ENCODE data around the gene PPP1R26.

Gene PPP1R26

DNA sequence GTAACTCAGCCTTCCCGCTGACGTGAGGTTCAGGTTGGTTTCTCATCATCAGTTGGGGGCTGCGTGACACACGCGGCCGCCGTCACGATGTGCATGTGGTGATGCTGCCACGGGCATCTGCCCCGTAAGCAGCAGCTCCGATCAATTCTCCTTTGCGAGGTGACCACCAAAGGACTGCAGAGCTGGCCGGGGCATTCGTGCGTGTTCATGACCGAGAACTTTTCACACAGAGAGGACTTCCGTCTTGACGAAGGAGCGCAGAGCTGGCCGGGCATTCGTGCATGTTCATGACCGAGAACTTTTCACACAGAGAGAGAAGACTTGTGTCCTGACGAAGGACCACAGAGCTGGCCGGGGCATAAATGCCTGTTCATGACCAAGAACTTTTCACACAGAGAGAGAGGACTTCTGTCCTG is 37.8 kb downstream of the PPP1R26 start:
- TF ChIP-seq, protein P1, sequence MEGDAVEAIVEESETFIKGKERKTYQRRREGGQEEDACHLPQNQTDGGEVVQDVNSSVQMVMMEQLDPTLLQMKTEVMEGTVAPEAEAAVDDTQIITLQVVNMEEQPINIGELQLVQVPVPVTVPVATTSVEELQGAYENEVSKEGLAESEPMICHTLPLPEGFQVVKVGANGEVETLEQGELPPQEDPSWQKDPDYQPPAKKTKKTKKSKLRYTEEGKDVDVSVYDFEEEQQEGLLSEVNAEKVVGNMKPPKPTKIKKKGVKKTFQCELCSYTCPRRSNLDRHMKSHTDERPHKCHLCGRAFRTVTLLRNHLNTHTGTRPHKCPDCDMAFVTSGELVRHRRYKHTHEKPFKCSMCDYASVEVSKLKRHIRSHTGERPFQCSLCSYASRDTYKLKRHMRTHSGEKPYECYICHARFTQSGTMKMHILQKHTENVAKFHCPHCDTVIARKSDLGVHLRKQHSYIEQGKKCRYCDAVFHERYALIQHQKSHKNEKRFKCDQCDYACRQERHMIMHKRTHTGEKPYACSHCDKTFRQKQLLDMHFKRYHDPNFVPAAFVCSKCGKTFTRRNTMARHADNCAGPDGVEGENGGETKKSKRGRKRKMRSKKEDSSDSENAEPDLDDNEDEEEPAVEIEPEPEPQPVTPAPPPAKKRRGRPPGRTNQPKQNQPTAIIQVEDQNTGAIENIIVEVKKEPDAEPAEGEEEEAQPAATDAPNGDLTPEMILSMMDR (conservative IDR thresholded peaks at IDR 0.05; ENCODE audit: low read length) = no peak
- no peak overlapping the region for H3K4me3 ChIP-seq (ENCODE audit: low read length)
- no peak for DNase-seq (ENCODE audit: low read depth)

DNA sequence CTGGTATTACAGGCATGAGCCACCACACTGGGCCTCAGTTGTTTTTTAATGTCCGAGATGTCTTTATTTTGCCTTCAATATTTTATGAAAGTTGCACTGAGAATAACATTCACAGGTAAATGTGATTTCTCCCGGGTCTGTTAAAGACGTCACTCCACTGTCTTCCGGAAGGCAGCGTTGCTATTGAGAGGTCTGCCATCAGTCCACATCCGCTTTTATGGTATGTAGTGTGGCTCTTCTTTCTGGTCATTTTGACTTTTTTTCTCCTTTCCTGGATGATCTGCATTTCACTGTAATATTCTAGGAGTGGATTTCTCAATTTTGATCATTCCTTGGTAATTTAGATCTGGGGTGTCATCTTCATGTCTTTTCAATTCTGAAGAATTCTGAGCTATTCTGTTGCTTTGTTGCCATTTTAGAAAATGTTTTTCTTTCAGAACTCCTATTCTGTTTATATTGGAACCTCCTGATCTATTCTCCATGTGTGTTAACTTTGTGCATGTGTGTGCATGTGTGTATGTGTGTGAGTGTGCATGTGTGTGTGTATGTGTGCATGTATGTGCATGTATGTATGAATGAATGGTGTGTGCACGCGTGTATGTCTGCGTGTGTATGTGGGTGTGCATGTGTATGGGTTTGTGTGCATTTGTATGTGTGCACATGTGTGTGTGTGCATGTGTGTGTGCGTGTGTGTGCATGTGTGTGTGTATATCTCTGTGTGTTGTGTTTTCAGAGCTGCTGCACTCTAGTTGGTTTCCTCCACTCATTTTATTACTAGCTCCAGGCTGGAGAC is 39.8 kb downstream of the PPP1R26 start:
- no peak for DNase-seq (ENCODE audit: low read depth)
- TF ChIP-seq, protein P1 (conservative IDR thresholded peaks at IDR 0.05; ENCODE audit: low read length) = no peak

GRCh38 chr9:135520916-135521607 is 41.5 kb downstream of the PPP1R26 start, which contains the start of gene LCN1:
Gene LCN1 (plus strand): TSS chr9:135521440. CDS start chr9:135521498, 58 bp downstream.
- no peak within 1 kb of the TSS for H3K4me3 ChIP-seq (ENCODE audit: low read length)
- DNase-seq (ENCODE audit: low read depth) = no peak
- TF ChIP-seq, protein P1 (conservative IDR thresholded peaks at IDR 0.05; ENCODE audit: low read length) = no peak

More for the DNA sequence above, 39.8 kb downstream of the PPP1R26 start:
- no peak overlapping the region for H3K4me3 ChIP-seq (ENCODE audit: low read length)

- H3K4me3 ChIP-seq (ENCODE audit: low read length) = no peak overlapping the region
- TF ChIP-seq, protein P1 (conservative IDR thresholded peaks at IDR 0.05; ENCODE audit: low read length) = no peak
- no peak for DNase-seq (ENCODE audit: low read depth)
Observed at GRCh38 chr9:135521608-135522095, 42.1 kb downstream of the PPP1R26 start.

DNA sequence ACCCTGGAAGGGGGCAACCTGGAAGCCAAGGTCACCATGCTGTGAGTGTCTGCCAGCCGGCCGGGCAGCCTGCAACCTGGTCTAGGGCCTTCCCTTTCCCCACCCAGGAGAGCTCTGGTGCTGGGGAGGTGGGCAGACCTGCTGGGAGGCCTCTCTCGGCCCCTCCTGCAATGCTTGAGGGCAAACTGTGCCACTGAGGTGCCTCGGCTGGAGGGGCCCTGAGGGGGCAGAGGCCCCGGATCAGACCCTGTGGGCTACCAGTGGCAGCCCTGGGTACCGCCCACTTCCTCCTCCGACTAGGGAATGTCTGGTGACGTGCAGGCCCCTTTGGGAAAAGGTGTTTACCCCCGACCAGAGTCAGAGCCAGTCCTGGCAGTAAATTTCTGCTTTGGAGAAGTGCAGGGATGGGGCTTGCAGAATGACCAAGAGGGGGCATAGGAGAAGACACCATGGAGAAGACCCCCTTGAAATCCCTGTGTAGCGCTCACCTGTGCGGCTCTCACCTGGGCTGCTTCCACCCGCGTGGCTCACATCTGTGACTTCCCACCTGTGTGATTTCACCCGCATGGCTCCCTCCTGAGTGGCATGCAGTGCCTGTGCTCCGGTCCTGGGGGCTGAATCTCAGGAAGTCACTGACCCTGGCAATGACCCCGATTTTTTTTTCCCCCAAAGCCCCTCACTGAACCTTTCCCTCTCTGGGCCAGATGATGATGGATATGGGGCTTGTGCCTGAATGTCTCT is 42.7 kb downstream of the PPP1R26 start:
- TF ChIP-seq, protein P1 (conservative IDR thresholded peaks at IDR 0.05; ENCODE audit: low read length) = no peak
- H3K4me3 ChIP-seq (ENCODE audit: low read length) = no peak overlapping the region
- no peak for DNase-seq (ENCODE audit: low read depth)

DNA sequence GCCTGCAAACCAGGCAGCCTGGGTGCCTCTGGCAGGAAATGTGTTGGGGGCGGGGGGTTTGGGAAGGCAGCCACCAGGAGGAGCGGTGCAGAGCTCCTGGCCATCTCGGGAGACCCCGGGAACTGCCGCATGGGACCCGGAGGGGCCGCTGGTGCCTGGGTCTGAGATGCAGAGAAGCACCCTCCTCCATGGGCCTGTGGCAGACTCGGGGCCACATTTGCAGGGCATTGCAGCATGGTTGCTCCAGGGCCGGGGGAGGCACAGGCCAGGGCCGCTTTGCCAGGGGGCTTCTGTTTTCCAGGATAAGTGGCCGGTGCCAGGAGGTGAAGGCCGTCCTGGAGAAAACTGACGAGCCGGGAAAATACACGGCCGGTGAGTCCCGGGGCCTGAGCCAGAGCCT is 43.3 kb downstream of the PPP1R26 start:
- H3K4me3 ChIP-seq (ENCODE audit: low read length) = no peak overlapping the region
- DNase-seq (ENCODE audit: low read depth) = no peak
- TF ChIP-seq, protein P1 (conservative IDR thresholded peaks at IDR 0.05; ENCODE audit: low read length) = no peak
